Tibial nerve (tissue), 4 donors: Measurements from ENCODE around the gene BCAP29.

ENCODE experiments used
- EP300 ChIP-seq, 2 donors: sonication (generic); formaldehyde crosslinking; IDR thresholded peaks; one replicate each; pipeline ENCODE4 v1.6.1; 2017; ENCODE audit warnings: antibody characterized with exemption in 2 of 2, mild to moderate bottlenecking in 1 of 2
- TF ChIP-seq, protein P1 (sequence below), 5 experiments: fragments of 200-600 bp in 3 of 5; fragments of 450-650 bp in 2 of 5; sonication (generic) in 3 of 5; IDR thresholded peaks; one replicate each; pipeline ENCODE4 v1.5.1; 2016 to 2019; ENCODE audit warnings: antibody characterized with exemption in 5 of 5, mild to moderate bottlenecking in 3 of 5, moderate library complexity in 2 of 5

DNA sequence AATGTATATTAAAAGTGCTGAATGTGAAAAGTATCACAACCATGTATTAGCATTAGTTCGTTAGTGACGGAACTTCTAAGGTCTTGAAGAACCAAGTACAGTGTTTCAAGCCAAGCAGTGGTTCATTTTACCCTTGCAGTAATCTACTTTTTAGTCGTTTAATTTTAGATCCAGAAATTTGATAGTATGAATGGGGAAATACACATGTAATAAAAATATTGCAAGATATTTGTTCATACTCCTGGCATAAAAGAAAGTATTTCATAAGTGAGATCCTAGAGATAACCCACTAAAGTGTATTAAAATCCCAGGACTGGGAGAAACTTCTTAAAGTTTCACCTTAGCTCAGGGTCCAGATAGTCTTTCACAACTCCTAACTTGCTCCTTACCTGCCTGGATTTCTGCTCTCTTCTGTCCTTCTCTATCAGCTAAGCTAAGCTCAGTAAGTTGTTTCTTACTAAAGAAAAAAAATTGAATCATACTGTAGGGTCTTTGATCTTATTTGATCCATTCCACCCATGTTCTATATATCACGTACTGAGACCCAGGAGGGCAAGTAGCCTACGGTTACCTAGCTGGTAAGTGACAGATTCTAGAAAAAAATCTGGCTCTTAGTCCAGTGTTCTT lies 1.5 kb downstream of the BCAP29 start:
- TF ChIP-seq, protein P1, sequence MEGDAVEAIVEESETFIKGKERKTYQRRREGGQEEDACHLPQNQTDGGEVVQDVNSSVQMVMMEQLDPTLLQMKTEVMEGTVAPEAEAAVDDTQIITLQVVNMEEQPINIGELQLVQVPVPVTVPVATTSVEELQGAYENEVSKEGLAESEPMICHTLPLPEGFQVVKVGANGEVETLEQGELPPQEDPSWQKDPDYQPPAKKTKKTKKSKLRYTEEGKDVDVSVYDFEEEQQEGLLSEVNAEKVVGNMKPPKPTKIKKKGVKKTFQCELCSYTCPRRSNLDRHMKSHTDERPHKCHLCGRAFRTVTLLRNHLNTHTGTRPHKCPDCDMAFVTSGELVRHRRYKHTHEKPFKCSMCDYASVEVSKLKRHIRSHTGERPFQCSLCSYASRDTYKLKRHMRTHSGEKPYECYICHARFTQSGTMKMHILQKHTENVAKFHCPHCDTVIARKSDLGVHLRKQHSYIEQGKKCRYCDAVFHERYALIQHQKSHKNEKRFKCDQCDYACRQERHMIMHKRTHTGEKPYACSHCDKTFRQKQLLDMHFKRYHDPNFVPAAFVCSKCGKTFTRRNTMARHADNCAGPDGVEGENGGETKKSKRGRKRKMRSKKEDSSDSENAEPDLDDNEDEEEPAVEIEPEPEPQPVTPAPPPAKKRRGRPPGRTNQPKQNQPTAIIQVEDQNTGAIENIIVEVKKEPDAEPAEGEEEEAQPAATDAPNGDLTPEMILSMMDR (IDR thresholded peaks at IDR 0.05) = no peak
- TF ChIP-seq EP300 (IDR thresholded peaks at IDR 0.05) = no peak
